Uterus (tissue), 2 donors: ENCODE results near the gene INPP5J.

Source experiments
- CTCF ChIP-seq, 4 experiments: fragments of 200-600 bp in 2 of 4; fragments of 450-650 bp in 2 of 4; sonication (generic) in 2 of 4; IDR thresholded peaks; one replicate each; pipeline ENCODE4 v1.5.1; 2016 to 2019; ENCODE audit warnings: antibody characterized with exemption in 4 of 4, mild to moderate bottlenecking in 2 of 4, moderate library complexity in 1 of 4
- POLR2A ChIP-seq, 2 donors: fragments of 450-650 bp; IDR thresholded peaks; one replicate each; pipeline ENCODE4 v1.6.1; 2016; ENCODE audit warnings: antibody characterized with exemption in 2 of 2, mild to moderate bottlenecking in 1 of 2, moderate library complexity in 1 of 2

GRCh38 chr22:31079095-31079642 is 43.6 kb upstream of the INPP5J start:
- TF ChIP-seq CTCF (IDR thresholded peaks at IDR 0.05) = no peak
- no peak for TF ChIP-seq POLR2A (IDR thresholded peaks at IDR 0.05)
